K562 (cell line): Measurements from ENCODE around the gene MYH6.

Source experiments
- EZH2 ChIP-seq: IDR thresholded peaks from 2 replicates; pipeline ENCODE4 v1.6.1; 2012; ENCODE audit warnings: low read depth, mild to moderate bottlenecking, inconsistent platforms, low read length, borderline replicate concordance
- GTF2F1 ChIP-seq: IDR thresholded peaks from 2 replicates; pipeline ENCODE4 v1.6.1; 2011; ENCODE audit warnings: low read depth, low read length, improper control_type of control experiment
- POLR2A ChIP-seq: fragments of 450-650 bp; conservative IDR thresholded peaks from 2 replicates; pipeline ENCODE4 v1.6.1; 2016
- SMARCA5 ChIP-seq: fragments of 450-650 bp; IDR thresholded peaks from 2 replicates; pipeline ENCODE4 v1.6.1; 2016
- TF ChIP-seq, protein P1 (sequence below), 3 experiments: IDR thresholded peaks in 2 of 3; conservative IDR thresholded peaks in 1 of 3; 2 replicates each; pipeline ENCODE4 v1.5.1; 2011 to 2012; ENCODE audit warnings: low read length in 3 of 3, mild to moderate bottlenecking in 3 of 3, control low read depth in 2 of 3, improper control_type of control experiment in 1 of 3, inconsistent platforms in 1 of 3, low read depth in 1 of 3, mixed read lengths in 1 of 3, moderate library complexity in 1 of 3; ENCODE audit not compliant: insufficient read depth in 2 of 3
- TF ChIP-seq, protein P2 (sequence below), 2 experiments: fragments of 450-650 bp; formaldehyde crosslinking in 1 of 2; IDR thresholded peaks; 2 replicates each; pipeline versions ENCODE4 v1.4.0 to v1.6.1; 2014 to 2020; ENCODE audit warnings: mild to moderate bottlenecking in 2 of 2, borderline replicate concordance in 1 of 2, low read depth in 1 of 2
- TF ChIP-seq, protein P3 (sequence below): sonication (generic); formaldehyde crosslinking; IDR thresholded peaks from 2 replicates; pipeline ENCODE4 v1.4.0; 2020; ENCODE audit warnings: mild to moderate bottlenecking, missing genetic modification reagents

DNA sequence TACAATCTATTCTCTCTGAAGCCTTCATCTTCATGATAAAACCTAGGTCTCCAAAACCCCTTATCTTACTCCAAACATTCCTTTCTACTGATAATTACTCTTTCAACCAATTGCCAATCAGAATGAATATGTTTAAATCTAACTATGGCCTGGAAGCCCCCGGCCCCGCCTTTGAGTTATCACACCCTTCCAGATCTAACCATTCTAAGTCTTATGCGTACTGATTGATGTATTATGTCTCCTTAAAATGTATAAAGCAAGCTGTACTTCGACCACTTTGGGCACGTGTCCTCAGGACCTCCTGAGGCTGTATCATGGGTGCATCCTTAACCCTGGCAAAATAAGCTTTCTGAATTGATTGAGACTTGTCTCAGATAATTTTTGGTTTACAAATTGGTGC lies 72.5 kb downstream of the MYH6 start:
- TF ChIP-seq, protein P1, sequence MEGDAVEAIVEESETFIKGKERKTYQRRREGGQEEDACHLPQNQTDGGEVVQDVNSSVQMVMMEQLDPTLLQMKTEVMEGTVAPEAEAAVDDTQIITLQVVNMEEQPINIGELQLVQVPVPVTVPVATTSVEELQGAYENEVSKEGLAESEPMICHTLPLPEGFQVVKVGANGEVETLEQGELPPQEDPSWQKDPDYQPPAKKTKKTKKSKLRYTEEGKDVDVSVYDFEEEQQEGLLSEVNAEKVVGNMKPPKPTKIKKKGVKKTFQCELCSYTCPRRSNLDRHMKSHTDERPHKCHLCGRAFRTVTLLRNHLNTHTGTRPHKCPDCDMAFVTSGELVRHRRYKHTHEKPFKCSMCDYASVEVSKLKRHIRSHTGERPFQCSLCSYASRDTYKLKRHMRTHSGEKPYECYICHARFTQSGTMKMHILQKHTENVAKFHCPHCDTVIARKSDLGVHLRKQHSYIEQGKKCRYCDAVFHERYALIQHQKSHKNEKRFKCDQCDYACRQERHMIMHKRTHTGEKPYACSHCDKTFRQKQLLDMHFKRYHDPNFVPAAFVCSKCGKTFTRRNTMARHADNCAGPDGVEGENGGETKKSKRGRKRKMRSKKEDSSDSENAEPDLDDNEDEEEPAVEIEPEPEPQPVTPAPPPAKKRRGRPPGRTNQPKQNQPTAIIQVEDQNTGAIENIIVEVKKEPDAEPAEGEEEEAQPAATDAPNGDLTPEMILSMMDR (IDR thresholded peaks at IDR 0.05 in 2 of 3, conservative IDR thresholded peaks at IDR 0.05 in 1 of 3; ENCODE audit: insufficient read depth in 2 of 3, low read depth in 1 of 3, low read length in 3 of 3): no peak
- no peak for TF ChIP-seq SMARCA5
- no peak for TF ChIP-seq GTF2F1
- TF ChIP-seq, protein P2, sequence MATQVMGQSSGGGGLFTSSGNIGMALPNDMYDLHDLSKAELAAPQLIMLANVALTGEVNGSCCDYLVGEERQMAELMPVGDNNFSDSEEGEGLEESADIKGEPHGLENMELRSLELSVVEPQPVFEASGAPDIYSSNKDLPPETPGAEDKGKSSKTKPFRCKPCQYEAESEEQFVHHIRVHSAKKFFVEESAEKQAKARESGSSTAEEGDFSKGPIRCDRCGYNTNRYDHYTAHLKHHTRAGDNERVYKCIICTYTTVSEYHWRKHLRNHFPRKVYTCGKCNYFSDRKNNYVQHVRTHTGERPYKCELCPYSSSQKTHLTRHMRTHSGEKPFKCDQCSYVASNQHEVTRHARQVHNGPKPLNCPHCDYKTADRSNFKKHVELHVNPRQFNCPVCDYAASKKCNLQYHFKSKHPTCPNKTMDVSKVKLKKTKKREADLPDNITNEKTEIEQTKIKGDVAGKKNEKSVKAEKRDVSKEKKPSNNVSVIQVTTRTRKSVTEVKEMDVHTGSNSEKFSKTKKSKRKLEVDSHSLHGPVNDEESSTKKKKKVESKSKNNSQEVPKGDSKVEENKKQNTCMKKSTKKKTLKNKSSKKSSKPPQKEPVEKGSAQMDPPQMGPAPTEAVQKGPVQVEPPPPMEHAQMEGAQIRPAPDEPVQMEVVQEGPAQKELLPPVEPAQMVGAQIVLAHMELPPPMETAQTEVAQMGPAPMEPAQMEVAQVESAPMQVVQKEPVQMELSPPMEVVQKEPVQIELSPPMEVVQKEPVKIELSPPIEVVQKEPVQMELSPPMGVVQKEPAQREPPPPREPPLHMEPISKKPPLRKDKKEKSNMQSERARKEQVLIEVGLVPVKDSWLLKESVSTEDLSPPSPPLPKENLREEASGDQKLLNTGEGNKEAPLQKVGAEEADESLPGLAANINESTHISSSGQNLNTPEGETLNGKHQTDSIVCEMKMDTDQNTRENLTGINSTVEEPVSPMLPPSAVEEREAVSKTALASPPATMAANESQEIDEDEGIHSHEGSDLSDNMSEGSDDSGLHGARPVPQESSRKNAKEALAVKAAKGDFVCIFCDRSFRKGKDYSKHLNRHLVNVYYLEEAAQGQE (IDR thresholded peaks at IDR 0.05; ENCODE audit: borderline replicate concordance): no peak
- TF ChIP-seq, protein P2 (CRISPR knock-in tag; IDR thresholded peaks at IDR 0.05; ENCODE audit: low read depth): no peak
- TF ChIP-seq, protein P3, sequence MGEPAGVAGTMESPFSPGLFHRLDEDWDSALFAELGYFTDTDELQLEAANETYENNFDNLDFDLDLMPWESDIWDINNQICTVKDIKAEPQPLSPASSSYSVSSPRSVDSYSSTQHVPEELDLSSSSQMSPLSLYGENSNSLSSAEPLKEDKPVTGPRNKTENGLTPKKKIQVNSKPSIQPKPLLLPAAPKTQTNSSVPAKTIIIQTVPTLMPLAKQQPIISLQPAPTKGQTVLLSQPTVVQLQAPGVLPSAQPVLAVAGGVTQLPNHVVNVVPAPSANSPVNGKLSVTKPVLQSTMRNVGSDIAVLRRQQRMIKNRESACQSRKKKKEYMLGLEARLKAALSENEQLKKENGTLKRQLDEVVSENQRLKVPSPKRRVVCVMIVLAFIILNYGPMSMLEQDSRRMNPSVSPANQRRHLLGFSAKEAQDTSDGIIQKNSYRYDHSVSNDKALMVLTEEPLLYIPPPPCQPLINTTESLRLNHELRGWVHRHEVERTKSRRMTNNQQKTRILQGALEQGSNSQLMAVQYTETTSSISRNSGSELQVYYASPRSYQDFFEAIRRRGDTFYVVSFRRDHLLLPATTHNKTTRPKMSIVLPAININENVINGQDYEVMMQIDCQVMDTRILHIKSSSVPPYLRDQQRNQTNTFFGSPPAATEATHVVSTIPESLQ (CRISPR knock-in tag): no peak
- no peak for TF ChIP-seq POLR2A
- no peak for TF ChIP-seq EZH2
